ENCODE measurements around the gene STS.
"Not testable (repeated sequence)": the region's sequence is repeated elsewhere in the genome, so short reads cannot be mapped to it uniquely, and the experiment has no call there.

STS gene

GRCh38 chrX:7163146-7163677 lies 15.7 kb downstream of the STS start:
- TF ChIP-seq CTCF (IDR thresholded peaks at IDR 0.05; ENCODE audit: low read depth, low read length) (no peak), MAX (IDR thresholded peaks at IDR 0.05; ENCODE audit: low read depth, low read length) (no peak), POLR2A (IDR thresholded peaks at IDR 0.05; ENCODE audit: extremely low read depth, insufficient read length) (no peak), MYC (IDR thresholded peaks at IDR 0.05; ENCODE audit: low read depth, low read length) (no peak)
- DNase-seq (ENCODE audit: low read depth), result no peak
- H3K4me3 ChIP-seq (ENCODE audit: low read depth, low read length), result no peak overlapping the region

DNA sequence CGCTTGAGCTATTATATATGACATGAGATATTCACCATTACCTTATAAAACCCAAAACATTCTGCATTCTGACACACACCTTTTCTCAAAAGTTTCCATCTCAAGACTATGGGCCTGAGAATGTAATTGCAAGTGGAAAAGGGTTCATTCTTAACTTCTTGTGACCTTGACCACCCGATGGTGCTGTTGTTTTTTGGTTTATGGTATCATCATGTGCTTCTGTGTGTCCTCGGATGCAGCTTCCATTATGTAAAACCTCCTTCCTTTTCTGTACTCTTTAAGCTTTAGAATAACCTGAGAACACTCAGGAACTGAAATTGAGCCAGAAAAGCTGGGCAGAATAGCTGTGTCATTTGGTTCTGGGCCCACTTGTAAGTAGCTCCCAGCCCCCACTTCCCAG lies 16.7 kb downstream of the STS start:
- TF ChIP-seq CTCF (IDR thresholded peaks at IDR 0.05; ENCODE audit: low read depth, low read length), result no peak
- no peak for TF ChIP-seq POLR2A (IDR thresholded peaks at IDR 0.05; ENCODE audit: extremely low read depth, insufficient read length)
- TF ChIP-seq MAX (IDR thresholded peaks at IDR 0.05; ENCODE audit: low read depth, low read length), result no peak
- no peak for TF ChIP-seq MYC (IDR thresholded peaks at IDR 0.05; ENCODE audit: low read depth, low read length)
- no peak overlapping the region for H3K4me3 ChIP-seq (ENCODE audit: low read depth, low read length)
- peak; percentile 20 for DNase-seq (ENCODE audit: low read depth)

DNA sequence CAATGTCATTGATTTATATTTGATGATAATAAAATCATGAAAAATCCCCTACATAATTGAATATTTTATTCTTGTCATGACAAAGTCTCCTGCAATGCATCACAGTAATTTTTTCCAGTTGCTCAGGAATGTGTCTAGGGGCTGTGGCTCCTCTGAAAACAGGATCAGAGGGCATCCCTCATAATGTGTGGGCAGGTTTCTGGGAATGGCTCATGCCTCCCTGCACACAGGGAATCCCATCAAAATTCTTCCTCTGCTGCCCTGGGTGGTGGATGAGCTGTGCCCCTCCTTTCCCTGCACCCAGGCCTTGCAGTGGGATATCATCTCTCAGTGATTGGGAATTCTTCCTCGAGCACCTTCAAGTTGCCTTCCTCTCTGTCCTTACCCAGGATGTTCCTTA lies 20.9 kb downstream of the STS start:
- TF ChIP-seq MYC (IDR thresholded peaks at IDR 0.05; ENCODE audit: low read depth, low read length) (no peak), CTCF (IDR thresholded peaks at IDR 0.05; ENCODE audit: low read depth, low read length) (no peak), POLR2A (IDR thresholded peaks at IDR 0.05; ENCODE audit: extremely low read depth, insufficient read length) (no peak), MAX (IDR thresholded peaks at IDR 0.05; ENCODE audit: low read depth, low read length) (no peak)
- H3K4me3 ChIP-seq (ENCODE audit: low read depth, low read length), result no peak overlapping the region
- DNase-seq (ENCODE audit: low read depth), result no peak

GRCh38 chrX:7169627-7170026 lies 22.1 kb downstream of the STS start:
- no peak for DNase-seq (ENCODE audit: low read depth)
- no peak overlapping the region for H3K4me3 ChIP-seq (ENCODE audit: low read depth, low read length)
- TF ChIP-seq MAX (IDR thresholded peaks at IDR 0.05; ENCODE audit: low read depth, low read length) (no peak), MYC (IDR thresholded peaks at IDR 0.05; ENCODE audit: low read depth, low read length) (no peak), CTCF (IDR thresholded peaks at IDR 0.05; ENCODE audit: low read depth, low read length) (no peak), POLR2A (IDR thresholded peaks at IDR 0.05; ENCODE audit: extremely low read depth, insufficient read length) (no peak)

DNA sequence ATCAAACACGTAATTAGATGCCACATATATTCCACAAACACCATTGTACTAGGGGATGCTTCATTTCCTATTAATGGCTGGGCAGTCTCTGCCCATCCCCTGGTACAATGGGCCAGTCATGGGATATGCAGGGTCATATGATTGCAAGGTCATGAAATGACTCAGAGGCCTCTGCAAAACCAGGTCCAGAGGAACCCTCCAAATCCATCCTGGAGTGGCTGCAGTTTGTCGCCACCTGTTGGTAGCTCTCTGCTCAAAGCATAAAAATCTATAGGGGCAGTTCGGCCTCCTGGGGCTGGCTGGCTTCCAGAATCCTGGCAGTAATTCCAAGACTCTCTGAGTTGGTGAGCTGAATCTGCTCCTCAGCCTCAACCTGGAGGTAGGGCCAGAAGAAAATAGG lies 23.4 kb downstream of the STS start:
- no peak for TF ChIP-seq MYC (IDR thresholded peaks at IDR 0.05; ENCODE audit: low read depth, low read length)
- TF ChIP-seq MAX (IDR thresholded peaks at IDR 0.05; ENCODE audit: low read depth, low read length), result no peak
- TF ChIP-seq CTCF (IDR thresholded peaks at IDR 0.05; ENCODE audit: low read depth, low read length), result peak; percentile 64
- peak; percentile 62 for DNase-seq (ENCODE audit: low read depth)
- H3K4me3 ChIP-seq (ENCODE audit: low read depth, low read length), result no peak overlapping the region

GRCh38 chrX:7178859-7179258 lies 31.3 kb downstream of the STS start:
- not testable (repeated sequence) for H3K4me3 ChIP-seq (ENCODE audit: low read depth, low read length); DNase-seq (ENCODE audit: low read depth)

All from NB4 (cell line).